Hypothalamus (tissue), 51 donors: ENCODE measurements around the gene PIK3R5.
"Not testable (repeated sequence)": the region's sequence is repeated elsewhere in the genome, so short reads cannot be mapped to it uniquely, and the experiment has no call there.

ENCODE experiments used
- DNase-seq, 51 donors: peaks; one replicate each; lab custom pipeline; 2025; lab: John Stamatoyannopoulos, UW

The PIK3R5 gene

GRCh38 chr17:8865811-8866210 lies 99.7 kb downstream of the PIK3R5 start:
- DNase-seq = no peak

GRCh38 chr17:8865385-8865784 lies 100.1 kb downstream of the PIK3R5 start:
- DNase-seq = no peak

GRCh38 chr17:8862213-8863056 lies 103.1 kb downstream of the PIK3R5 start:
- DNase-seq = no peak

GRCh38 chr17:8861495-8862181 lies 103.9 kb downstream of the PIK3R5 start:
- DNase-seq = no peak

- DNase-seq = no peak
Observed at GRCh38 chr17:8859804-8860430, 105.6 kb downstream of the PIK3R5 start.

GRCh38 chr17:8859027-8859803 lies 106.3 kb downstream of the PIK3R5 start:
- DNase-seq = peak in 2 of 51 donors; percentile 12 to 21

GRCh38 chr17:8857919-8858318 lies 107.6 kb downstream of the PIK3R5 start:
- DNase-seq = no peak

GRCh38 chr17:8856869-8857575 lies 108.5 kb downstream of the PIK3R5 start:
- no peak for DNase-seq

GRCh38 chr17:8856205-8856603 lies 109.3 kb downstream of the PIK3R5 start:
- not testable (repeated sequence) for DNase-seq

GRCh38 chr17:8855477-8856204 lies 109.9 kb downstream of the PIK3R5 start:
- no peak for DNase-seq

- no peak for DNase-seq
Observed at GRCh38 chr17:8851600-8851999, 113.9 kb downstream of the PIK3R5 start.

GRCh38 chr17:8849311-8850041 lies 116.0 kb downstream of the PIK3R5 start:
- DNase-seq = no peak

- no peak for DNase-seq
Observed at GRCh38 chr17:8847891-8848290, 117.6 kb downstream of the PIK3R5 start.

GRCh38 chr17:8846768-8847211 lies 118.7 kb downstream of the PIK3R5 start:
- peak in 4 of 51 donors; percentile 5 to 16 (median 8) for DNase-seq

GRCh38 chr17:8844229-8845218 lies 121.0 kb downstream of the PIK3R5 start:
- DNase-seq = no peak

GRCh38 chr17:8843344-8843743 lies 122.2 kb downstream of the PIK3R5 start:
- DNase-seq = no peak

- no peak for DNase-seq
Observed at GRCh38 chr17:8841844-8842243, 123.7 kb downstream of the PIK3R5 start.
